ENCODE results near the gene CPEB2. TPM values are rescaled to one million over a fixed set of nuclear protein-coding genes. Genes with fewer than 3 reads are reported as not detected.

The CPEB2 gene
- total RNA-seq, 1 donor from 2014 or later, result 24.3 TPM

- ATAC-seq, result no peak
- intact Hi-C loops (cut with micrococcal nuclease), result no loop called here
Measured at GRCh38 chr4:15100380-15100779, 98.1 kb downstream of the CPEB2 start.

GRCh38 chr4:15100994-15101695, 98.9 kb downstream of the CPEB2 start:
- DNase-seq (no peak), ATAC-seq (no peak)
- intact Hi-C loops (cut with micrococcal nuclease), result no loop called here

More at GRCh38 chr4:15100380-15100779, 98.1 kb downstream of the CPEB2 start:
- no peak for DNase-seq

- intact Hi-C loops (cut with micrococcal nuclease), result no loop called here
- DNase-seq (no peak), ATAC-seq (no peak)
Measured at GRCh38 chr4:15104825-15105224, 102.5 kb downstream of the CPEB2 start.

GRCh38 chr4:15106399-15106798, 104.1 kb downstream of the CPEB2 start:
- DNase-seq, result no peak
- no peak for ATAC-seq
- intact Hi-C loops (cut with micrococcal nuclease), result no loop called here

GRCh38 chr4:15109600-15109999, 107.3 kb downstream of the CPEB2 start:
- no peak for ATAC-seq

GRCh38 chr4:15110120-15110571, 107.9 kb downstream of the CPEB2 start:
- DNase-seq, result no peak
- ATAC-seq, result no peak
- intact Hi-C loops (cut with micrococcal nuclease), result no loop called here

More at GRCh38 chr4:15109600-15109999, 107.3 kb downstream of the CPEB2 start:
- intact Hi-C loops (cut with micrococcal nuclease), result no loop called here
- DNase-seq, result no peak

GRCh38 chr4:15116509-15117079, 114.3 kb downstream of the CPEB2 start:
- ATAC-seq, result no peak

GRCh38 chr4:15117270-15117946, 115.1 kb downstream of the CPEB2 start:
- ATAC-seq, result no peak
- intact Hi-C loops (cut with micrococcal nuclease), result no loop called here
- no peak for DNase-seq

More at GRCh38 chr4:15116509-15117079, 114.3 kb downstream of the CPEB2 start:
- intact Hi-C loops (cut with micrococcal nuclease), result no loop called here
- no peak for DNase-seq

- ATAC-seq, result no peak
- intact Hi-C loops (cut with micrococcal nuclease), result no loop called here
- no peak for DNase-seq
Measured at GRCh38 chr4:15118292-15118691, 116.0 kb downstream of the CPEB2 start.

Data from left ventricle myocardium superior (tissue), 1 donor.